KMS-11 (cell line): ENCODE measurements around the gene ADAM11.
A peak's percentile ranks its signal among the peaks of the same experiment; 100 is the strongest.
"Not testable (repeated sequence)": the region's sequence is repeated elsewhere in the genome, so short reads cannot be mapped to it uniquely, and the experiment has no call there.

ENCODE experiments used
- H2AFZ ChIP-seq: fragments of 200-600 bp; sonication (generic); 2 replicates; pipeline ENCODE4 v1.6.1; 2016; ENCODE audit warnings: antibody characterized with exemption, mixed run types, low read depth
- H3K27ac ChIP-seq: fragments of 200-600 bp; sonication (generic); 2 replicates; pipeline ENCODE4 v1.6.1; 2016; ENCODE audit warnings: mild to moderate bottlenecking, mixed run types
- H3K27me3 ChIP-seq: fragments of 200-600 bp; sonication (generic); 2 replicates; pipeline ENCODE4 v1.6.1; 2017; ENCODE audit warnings: mild to moderate bottlenecking, low read depth, mixed run types, moderate library complexity; ENCODE audit not compliant: insufficient read depth
- H3K36me3 ChIP-seq: fragments of 200-600 bp; sonication (generic); 2 replicates; pipeline ENCODE4 v1.6.1; 2017; ENCODE audit warnings: mild to moderate bottlenecking, mixed run types; ENCODE audit not compliant: insufficient read depth
- H3K4me1 ChIP-seq: fragments of 200-600 bp; sonication (generic); 2 replicates; pipeline ENCODE4 v1.6.1; 2016; ENCODE audit warnings: mild to moderate bottlenecking, low read depth, mixed run types; ENCODE audit not compliant: poor library complexity, severe bottlenecking
- H3K4me2 ChIP-seq: fragments of 200-600 bp; sonication (generic); 2 replicates; pipeline ENCODE4 v1.7.0; 2016; ENCODE audit warnings: mild to moderate bottlenecking, mixed run types
- H3K4me3 ChIP-seq: fragments of 200-600 bp; sonication (generic); IDR thresholded peaks from 2 replicates; pipeline ENCODE4 v1.6.1; 2017; ENCODE audit warnings: low read depth, low read length, mixed read lengths; ENCODE audit not compliant: insufficient read depth
- H3K79me2 ChIP-seq: fragments of 200-600 bp; sonication (generic); 2 replicates; pipeline ENCODE4 v1.6.1; 2016; ENCODE audit warnings: low read depth, mixed run types; ENCODE audit not compliant: insufficient read depth
- H3K9ac ChIP-seq: fragments of 200-600 bp; sonication (generic); 2 replicates; pipeline ENCODE4 v1.6.1; 2016; ENCODE audit warnings: mild to moderate bottlenecking, mixed run types
- H4K20me1 ChIP-seq: fragments of 200-600 bp; sonication (generic); 2 replicates; pipeline ENCODE4 v1.6.1; 2016; ENCODE audit warnings: mild to moderate bottlenecking, mixed run types; ENCODE audit not compliant: insufficient read depth
- TF ChIP-seq, protein P1 (sequence below): fragments of 200-600 bp; sonication (generic); conservative IDR thresholded peaks from 2 replicates; pipeline ENCODE4 v1.6.1; 2017; ENCODE audit warnings: low read depth, mild to moderate bottlenecking, antibody characterized with exemption, low read length, moderate library complexity, mixed read lengths

Gene ADAM11

DNA sequence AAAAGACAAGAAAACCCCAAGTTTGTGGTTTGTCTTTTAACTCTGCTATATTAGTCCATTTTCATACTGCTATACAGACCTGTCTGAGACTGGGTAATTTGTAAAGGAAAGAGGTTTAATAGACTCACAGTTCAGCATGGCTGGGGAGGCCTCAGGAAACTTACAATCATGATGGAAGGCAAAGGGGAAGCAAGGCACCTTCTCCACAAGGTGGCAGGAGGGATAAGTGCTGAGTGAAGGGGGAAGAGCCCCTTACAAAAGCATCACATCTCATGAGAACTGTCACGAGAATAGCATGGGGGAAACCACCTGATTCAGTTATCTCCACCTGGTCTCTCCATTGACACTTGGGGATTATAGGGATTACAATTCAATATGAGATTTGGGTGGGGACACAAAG, 13.5 kb upstream of the ADAM11 start:
- H3K9ac ChIP-seq: no peak overlapping the region
- H3K79me2 ChIP-seq: no peaks in the 10 kb centered on the region
- TF ChIP-seq, protein P1, sequence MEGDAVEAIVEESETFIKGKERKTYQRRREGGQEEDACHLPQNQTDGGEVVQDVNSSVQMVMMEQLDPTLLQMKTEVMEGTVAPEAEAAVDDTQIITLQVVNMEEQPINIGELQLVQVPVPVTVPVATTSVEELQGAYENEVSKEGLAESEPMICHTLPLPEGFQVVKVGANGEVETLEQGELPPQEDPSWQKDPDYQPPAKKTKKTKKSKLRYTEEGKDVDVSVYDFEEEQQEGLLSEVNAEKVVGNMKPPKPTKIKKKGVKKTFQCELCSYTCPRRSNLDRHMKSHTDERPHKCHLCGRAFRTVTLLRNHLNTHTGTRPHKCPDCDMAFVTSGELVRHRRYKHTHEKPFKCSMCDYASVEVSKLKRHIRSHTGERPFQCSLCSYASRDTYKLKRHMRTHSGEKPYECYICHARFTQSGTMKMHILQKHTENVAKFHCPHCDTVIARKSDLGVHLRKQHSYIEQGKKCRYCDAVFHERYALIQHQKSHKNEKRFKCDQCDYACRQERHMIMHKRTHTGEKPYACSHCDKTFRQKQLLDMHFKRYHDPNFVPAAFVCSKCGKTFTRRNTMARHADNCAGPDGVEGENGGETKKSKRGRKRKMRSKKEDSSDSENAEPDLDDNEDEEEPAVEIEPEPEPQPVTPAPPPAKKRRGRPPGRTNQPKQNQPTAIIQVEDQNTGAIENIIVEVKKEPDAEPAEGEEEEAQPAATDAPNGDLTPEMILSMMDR: no peak
- H3K4me2 ChIP-seq: no peak overlapping the region
- no peaks in the 10 kb centered on the region for H3K27me3 ChIP-seq
- no peaks in the 10 kb centered on the region for H3K36me3 ChIP-seq
- peaks cover 28% of the 10 kb centered on the region for H3K4me1 ChIP-seq
- no peak overlapping the region for H2AFZ ChIP-seq
- no peaks in the 10 kb centered on the region for H4K20me1 ChIP-seq
- no peak overlapping the region for H3K4me3 ChIP-seq
- no peak overlapping the region for H3K27ac ChIP-seq

DNA sequence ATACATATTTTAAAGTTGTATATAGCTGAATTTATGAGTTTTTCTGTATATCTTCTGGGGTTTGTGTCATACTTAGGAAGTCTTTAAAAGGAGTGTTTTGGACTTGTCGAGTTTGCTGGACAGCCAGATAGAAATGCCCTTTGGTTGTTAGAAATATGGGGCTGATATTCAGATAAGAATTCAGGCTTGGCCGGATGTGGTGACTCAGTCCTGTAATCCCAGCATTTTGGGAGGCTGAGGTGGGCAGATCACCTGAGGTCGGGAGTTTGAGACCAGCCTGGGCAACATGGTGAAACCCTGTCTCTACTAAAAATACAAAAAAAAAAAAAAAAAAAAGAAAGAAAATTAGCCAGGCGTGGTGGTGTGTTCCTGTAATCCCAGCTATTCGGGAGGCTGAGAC, 13.1 kb upstream of the ADAM11 start:
- H3K4me3 ChIP-seq, H3K36me3 ChIP-seq, H3K27ac ChIP-seq, H3K27me3 ChIP-seq, H3K79me2 ChIP-seq, H3K9ac ChIP-seq, H2AFZ ChIP-seq, H4K20me1 ChIP-seq, H3K4me2 ChIP-seq: not testable (repeated sequence)
- H3K4me1 ChIP-seq: peaks cover 28% of the 10 kb centered on the region

DNA sequence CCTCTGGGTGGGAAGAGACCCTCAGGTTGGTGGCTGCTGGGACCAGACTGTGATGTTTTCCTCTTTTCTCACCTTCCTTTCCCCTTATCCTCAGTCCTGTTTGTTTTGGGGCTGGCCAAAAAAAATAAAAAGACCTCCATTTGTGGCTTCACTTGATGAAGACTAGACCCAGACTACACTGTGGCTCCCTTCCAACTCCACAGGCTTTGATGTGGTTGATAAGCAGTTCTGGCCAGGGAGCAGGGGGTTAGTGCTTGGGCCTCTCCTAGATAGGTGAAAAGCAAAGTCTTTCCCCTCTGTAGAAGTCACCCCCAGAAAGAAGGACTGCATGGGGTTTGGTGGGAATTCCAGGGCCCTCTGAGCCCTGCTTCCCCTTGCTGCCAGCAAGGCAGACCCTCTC, 11.2 kb upstream of the ADAM11 start:
- H3K27ac ChIP-seq: peak overlapping the region; percentile 17; the same call in 1 of the 2 replicates
- H3K36me3 ChIP-seq: no peaks in the 10 kb centered on the region

DNA sequence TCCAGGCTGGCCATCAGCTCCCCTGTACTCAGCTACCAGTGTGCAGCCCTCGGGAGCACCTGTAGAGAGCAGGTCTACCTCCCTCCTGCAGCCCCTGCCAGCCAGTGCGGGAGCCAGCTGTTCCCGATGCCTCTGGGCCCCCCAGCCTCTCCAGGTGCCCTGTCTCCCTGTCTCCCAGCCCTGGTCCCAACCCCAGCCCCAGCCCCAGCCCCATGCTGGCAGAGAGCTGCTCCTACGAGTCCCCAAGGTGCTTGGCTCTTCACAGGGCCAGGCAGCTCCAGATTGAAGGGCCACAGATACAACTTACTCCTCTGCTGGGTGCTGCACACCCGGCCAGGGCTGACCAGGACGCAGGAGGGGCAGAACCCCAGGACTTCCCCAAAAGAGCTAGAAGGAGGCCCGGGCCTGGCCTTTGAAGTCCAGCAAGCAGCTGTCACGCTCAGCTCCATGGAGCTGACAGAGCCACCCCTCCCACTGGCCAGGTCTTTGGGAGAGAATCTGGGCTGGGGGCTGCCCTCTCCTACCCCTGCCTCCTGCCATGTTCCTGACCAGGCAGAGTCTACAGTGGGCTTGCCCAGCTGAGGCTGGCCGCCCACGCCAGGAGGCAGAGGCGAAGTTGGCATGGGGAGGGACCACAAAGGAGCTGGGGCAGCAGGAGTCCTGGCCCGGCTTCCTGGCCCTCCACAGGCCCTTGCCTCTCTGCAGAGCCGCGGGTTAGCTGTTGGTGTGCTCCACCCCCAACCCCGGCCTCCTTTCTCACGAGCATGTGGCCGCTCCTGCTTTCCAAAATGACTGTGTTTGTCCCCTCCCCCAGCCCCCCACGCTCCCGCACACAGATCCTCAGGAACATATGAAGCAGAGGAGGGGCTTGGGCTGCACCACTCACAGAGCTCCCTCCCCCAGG, 9.5 kb upstream of the ADAM11 start:
- TF ChIP-seq, protein P1: no peak
- Histone ChIP-seq H3K4me3 (no peak overlapping the region), H3K36me3 (no peaks in the 10 kb centered on the region)

More for the DNA sequence above, 11.2 kb upstream of the ADAM11 start:
- no peak overlapping the region for H3K9ac ChIP-seq
- H4K20me1 ChIP-seq: no peaks in the 10 kb centered on the region
- no peak overlapping the region for H3K4me3 ChIP-seq
- TF ChIP-seq, protein P1: no peak
- H3K27me3 ChIP-seq: no peaks in the 10 kb centered on the region
- H3K4me2 ChIP-seq: peak overlapping the region; percentile 14; the same call in 1 of the 2 replicates
- H3K4me1 ChIP-seq: peaks cover 28% of the 10 kb centered on the region
- H3K79me2 ChIP-seq: no peaks in the 10 kb centered on the region
- H2AFZ ChIP-seq: no peak overlapping the region

DNA sequence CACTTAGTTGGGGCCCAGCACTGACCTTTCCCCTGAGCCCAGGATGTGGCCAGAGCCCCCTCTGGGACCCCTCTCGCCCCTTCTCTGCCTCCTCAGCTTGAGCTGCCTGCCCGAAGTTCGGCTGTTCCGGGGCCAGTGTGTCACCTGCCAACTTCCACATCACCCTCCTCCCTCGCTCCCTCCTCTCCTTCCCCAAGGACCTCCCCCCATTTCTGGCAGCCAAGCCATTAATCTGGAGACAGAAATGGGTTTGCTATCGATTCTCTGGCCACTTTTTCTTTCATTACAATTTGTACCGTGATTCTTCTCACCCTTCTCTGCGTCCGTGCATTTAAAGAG, 8.8 kb upstream of the ADAM11 start:
- H3K4me2 ChIP-seq: no peak overlapping the region
- H3K4me1 ChIP-seq: peaks cover 28% of the 10 kb centered on the region
- H3K27ac ChIP-seq: no peak overlapping the region
- no peaks in the 10 kb centered on the region for H3K79me2 ChIP-seq
- no peak overlapping the region for H2AFZ ChIP-seq
- H3K9ac ChIP-seq: no peak overlapping the region
- H4K20me1 ChIP-seq: no peaks in the 10 kb centered on the region
- TF ChIP-seq, protein P1: no peak
- no peaks in the 10 kb centered on the region for H3K27me3 ChIP-seq
- H3K36me3 ChIP-seq: no peaks in the 10 kb centered on the region
- no peak overlapping the region for H3K4me3 ChIP-seq

More for the DNA sequence above, 9.5 kb upstream of the ADAM11 start:
- Histone ChIP-seq H3K4me2 (no peak overlapping the region), H3K27ac (no peak overlapping the region), H3K4me1 (peaks cover 28% of the 10 kb centered on the region), H3K9ac (no peak overlapping the region), H3K79me2 (no peaks in the 10 kb centered on the region), H4K20me1 (no peaks in the 10 kb centered on the region), H3K27me3 (no peaks in the 10 kb centered on the region), H2AFZ (no peak overlapping the region)
